GM12873 (cell line): ENCODE results near the gene ZFYVE27.

Experiments
- TF ChIP-seq, protein P1 (sequence below): IDR thresholded peaks from 2 replicates; pipeline ENCODE4 v1.5.1; 2012; ENCODE audit warnings: low read depth, mild to moderate bottlenecking, moderate library complexity, low read length, control low read depth; ENCODE audit not compliant: insufficient read depth; ENCODE audit errors: missing control alignments

The ZFYVE27 gene

GRCh38 chr10:97713339-97713825, 23.5 kb upstream of the ZFYVE27 start, which contains the start of gene MARVELD1:
Gene MARVELD1, plus strand, starts transcription at chr10:97713730. Its CDS starts 147 bp downstream, at chr10:97713877.
- TF ChIP-seq, protein P1, sequence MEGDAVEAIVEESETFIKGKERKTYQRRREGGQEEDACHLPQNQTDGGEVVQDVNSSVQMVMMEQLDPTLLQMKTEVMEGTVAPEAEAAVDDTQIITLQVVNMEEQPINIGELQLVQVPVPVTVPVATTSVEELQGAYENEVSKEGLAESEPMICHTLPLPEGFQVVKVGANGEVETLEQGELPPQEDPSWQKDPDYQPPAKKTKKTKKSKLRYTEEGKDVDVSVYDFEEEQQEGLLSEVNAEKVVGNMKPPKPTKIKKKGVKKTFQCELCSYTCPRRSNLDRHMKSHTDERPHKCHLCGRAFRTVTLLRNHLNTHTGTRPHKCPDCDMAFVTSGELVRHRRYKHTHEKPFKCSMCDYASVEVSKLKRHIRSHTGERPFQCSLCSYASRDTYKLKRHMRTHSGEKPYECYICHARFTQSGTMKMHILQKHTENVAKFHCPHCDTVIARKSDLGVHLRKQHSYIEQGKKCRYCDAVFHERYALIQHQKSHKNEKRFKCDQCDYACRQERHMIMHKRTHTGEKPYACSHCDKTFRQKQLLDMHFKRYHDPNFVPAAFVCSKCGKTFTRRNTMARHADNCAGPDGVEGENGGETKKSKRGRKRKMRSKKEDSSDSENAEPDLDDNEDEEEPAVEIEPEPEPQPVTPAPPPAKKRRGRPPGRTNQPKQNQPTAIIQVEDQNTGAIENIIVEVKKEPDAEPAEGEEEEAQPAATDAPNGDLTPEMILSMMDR: no peak

DNA sequence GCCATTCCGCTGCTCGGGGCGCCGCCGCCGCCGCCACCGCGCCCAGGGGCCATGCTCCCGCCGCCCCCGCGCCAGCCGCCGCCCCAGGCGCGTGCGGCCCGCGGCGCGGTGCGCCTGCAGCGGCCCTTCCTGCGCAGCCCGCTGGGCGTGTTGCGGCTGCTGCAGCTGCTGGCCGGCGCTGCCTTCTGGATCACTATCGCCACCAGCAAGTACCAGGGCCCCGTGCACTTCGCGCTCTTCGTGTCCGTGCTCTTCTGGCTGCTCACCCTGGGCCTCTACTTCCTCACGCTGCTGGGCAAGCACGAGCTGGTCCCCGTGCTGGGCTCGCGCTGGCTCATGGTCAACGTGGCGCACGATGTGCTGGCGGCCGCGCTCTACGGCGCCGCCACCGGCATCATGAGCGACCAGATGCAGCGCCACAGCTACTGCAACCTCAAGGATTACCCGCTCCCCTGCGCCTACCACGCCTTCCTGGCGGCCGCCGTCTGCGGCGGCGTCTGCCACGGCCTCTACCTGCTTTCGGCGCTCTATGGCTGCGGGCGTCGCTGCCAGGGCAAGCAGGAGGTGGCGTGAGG, 23.0 kb upstream of the ZFYVE27 start:
- TF ChIP-seq, protein P1: peak; percentile 42

DNA sequence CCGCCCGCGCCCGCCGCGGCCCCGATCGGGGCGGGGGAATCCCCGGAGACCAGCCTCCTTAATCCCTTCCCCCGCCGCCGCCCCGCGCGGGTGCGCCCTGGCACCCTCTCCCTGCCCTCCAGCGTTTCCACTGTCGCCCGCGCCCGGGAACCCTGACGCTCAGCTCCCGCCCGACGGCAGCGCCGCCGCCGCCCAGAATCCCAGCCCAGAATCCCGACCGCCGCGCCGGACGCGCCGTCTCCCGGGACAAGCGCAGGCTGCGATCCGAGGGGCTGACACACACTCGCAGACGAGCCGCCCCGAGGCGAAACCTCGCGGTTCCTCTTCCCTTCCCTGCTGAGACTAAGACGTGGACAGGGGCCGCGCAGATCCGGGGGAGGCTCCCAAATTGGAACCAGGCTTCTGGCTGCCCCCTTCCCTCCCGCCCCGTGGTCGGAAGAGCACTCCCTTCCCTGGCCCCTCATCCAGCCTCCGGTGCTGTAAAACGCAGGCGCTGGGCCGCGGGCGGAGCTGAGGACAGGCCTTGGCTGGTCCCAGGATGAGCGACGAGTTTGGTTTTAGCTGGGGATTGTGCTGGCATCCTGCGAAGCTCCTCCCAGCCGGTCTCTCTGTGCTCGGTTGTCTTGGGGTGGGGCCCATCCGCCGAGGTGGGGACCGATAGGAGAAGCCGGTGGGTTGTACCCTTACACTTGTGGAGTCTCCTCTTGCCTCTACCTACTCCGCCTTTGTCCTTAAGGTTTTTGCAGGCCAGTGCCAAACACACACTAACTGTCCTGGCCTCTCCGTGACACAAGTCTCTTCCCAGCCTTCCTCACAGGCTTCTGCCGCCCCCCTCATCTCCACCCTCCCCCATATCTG, 22.3 kb upstream of the ZFYVE27 start:
- TF ChIP-seq, protein P1: no peak

DNA sequence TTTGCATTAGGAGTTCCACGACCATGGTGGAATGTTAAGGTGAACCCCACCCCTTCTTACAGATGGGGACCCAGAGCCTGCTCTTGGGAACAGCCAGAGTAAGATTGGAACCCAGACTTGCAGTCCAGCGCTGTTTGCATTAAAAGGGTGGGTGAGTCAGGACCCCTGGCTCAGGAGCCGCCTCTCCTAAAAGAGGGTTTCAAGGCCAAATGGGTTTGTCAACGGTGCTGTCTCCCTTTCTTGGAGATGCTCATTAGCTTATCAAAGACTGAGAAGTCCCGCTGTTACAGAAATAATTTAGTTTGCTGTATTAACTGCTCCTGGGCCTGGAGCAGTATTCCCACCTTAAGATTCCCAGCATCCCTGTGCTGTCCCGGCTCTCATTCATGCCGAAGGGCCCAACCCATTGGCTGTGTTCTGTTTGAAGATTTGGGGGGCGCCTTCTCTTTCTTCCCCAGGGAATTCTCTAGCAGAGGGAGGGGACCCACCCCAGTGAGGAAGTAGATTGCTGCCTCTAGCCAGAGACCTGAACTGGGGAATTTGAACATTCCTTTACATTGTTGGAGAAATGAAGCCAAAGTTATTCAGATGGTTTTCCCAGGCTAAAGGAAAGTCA, 21.6 kb upstream of the ZFYVE27 start:
- TF ChIP-seq, protein P1: no peak

- TF ChIP-seq, protein P1: no peak
Observed at GRCh38 chr10:97717627-97718026, 19.3 kb upstream of the ZFYVE27 start.

DNA sequence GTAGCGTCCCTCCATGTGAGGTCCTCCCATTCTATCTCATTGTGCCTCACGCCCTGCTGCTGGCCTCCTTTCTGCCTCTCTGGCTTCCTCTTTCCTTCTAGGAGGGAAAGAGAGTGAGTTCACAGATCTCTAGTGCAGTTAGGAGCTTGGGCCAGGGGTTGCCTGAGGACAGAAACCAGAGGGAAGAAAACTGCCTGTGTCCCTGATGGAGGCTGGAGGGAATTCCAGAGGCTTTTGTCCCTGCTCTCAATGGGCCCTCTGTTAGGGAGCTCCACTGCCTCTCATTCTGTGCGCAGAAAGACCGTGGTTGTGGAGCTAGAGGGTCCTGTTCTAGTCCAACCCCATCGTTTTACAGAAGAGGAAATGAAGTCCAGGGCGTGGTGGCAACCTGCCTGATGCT, 18.8 kb upstream of the ZFYVE27 start:
- TF ChIP-seq, protein P1: no peak

- TF ChIP-seq, protein P1: no peak
Observed at GRCh38 chr10:97718659-97719142, 18.2 kb upstream of the ZFYVE27 start.
